ENCODE results near the gene PRR11.
"Not testable (repeated sequence)": the region's sequence is repeated elsewhere in the genome, so short reads cannot be mapped to it uniquely, and the experiment has no call there.

The PRR11 gene

DNA sequence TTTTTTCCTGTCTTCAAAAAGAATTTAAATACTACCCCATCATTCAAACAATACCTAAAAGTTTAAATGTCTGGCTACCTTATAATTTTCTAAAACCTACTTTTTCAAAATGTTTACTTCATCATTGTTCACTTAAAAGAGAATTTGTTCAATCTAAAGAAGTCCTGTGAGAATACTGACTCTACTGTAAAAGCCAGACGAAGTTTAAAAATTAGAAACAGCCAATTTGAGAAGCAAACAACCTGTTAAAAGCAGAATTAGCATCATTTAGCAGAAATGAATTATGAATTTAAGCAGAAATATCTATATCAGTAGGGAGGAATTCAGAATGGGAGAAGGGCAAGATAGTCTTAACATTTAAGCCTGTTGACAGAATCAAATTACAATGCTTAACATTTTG, 2.6 kb upstream of the PRR11 start:
- no peak for DNase-seq

DNA sequence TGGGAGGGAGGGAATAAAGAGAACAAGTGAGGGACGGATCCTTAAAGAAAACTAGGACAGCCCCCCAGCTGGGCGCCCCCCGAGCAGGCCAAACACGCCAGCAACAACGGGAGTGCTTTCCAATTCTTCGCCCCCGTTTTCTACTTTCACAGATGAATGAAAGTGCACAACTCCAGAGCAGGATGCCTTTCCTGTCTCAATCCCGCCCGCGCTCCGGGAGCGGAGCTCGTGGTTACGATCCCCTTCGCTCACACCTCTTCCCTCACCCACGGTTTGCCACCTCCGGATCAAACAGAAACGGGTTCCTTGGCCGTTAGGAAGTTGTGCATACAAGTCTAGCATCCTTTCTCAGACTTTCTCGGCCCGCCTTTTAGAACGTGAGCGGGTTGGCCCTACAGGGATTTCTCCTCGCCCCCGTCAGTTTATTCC, 1.2 kb upstream of the PRR11 start:
- DNase-seq: peak; percentile 50

DNA sequence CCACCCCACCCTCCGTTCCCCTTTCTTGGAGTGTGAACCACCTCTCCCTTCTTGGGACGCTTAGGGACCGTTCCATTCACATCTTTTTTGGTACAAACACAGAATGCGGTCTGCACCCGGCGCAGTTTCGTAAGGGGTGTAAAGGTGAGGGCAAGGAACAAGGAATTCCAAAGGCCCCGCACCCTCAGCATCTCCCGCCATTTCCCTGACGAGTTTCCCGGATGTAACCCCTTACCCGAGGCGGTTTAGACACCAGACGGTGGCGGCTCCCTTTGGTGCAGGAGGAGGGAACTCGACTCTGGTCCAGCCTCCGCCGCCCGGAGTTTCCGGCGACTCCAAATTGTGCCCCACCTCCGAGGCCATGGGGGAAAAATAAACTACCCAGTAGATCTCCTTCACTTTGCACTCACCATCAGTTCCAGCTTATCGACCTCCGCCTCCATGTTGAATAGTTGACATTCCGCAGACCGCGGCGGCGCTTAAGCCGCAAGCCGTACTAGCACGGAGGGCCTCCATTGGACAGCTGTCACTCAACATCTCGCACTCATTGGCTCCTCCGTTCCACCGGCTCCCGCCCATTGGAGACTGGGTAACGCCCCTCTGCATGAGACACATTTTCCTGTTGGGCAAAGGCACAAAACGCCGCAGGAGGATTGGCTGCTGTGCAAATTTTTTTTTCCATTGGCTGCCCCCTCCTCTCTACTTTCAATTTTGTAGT, 666 bp upstream of the PRR11 start, which contains the start of gene SKA2:
Gene SKA2 (minus strand): TSS at position 466 of the 718 bp plus-strand sequence. CDS start 23 bp downstream, at position 443.
- DNase-seq: peak; percentile 100

DNA sequence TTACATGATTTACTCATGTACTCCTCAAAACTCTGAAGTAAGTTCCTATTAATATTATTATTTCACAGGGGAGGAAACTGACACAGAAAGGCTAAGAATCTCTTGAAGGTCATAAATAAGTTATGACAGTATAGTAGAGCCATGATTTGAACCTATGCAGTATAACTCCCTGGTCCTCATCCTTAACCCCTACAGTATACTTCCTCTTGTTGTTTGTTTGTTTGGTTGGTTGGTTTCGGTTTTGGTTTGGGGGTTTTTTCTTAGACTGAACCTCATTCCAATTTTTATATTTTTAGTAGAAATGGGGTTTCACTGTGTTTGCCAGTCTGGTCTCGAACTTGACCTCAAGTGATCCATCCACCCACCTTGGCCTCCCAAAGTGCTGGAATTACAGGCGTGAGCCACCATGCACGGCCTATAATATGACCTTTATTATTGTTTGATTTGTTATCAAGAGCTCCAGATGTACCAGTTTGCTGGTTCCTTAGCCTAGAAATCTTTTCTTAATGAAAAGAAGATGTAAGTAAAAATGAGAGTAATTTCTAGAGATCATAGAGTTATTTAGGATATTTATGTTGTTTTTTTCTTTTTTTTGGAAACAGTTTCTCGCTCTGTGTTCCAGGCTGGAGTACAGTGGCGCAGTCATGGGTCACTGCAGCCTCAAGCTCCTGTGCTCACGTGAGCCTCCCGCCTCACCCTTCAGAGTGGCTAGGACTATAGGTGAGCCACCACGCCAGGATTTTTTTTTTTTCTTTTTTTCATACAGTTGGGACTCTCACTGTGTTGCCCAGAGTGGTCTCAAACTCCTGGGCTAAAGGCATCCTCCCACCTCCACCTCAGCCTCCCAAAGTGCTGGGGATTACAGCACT, 4.8 kb downstream of the PRR11 start:
- no peak for DNase-seq

DNA sequence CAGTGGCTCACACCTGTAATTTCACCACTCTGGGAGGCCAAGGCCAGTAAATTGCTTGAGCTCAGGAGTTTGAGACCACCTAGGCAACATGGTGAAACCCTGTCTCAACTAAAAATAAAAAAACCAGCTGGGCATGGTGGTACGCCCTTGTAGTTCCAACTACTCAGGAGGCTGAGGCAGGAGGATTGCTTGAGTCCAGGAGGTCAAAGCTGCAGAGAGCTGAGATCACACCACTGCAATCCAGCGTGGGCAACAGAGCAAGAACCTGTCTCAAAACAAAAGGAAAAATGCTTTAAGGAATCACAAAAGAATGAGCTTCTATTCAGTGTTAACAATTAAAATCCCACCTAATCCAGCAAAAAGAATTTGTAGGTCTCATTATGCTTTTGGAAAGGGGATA, 5.9 kb downstream of the PRR11 start:
- no peak for DNase-seq

DNA sequence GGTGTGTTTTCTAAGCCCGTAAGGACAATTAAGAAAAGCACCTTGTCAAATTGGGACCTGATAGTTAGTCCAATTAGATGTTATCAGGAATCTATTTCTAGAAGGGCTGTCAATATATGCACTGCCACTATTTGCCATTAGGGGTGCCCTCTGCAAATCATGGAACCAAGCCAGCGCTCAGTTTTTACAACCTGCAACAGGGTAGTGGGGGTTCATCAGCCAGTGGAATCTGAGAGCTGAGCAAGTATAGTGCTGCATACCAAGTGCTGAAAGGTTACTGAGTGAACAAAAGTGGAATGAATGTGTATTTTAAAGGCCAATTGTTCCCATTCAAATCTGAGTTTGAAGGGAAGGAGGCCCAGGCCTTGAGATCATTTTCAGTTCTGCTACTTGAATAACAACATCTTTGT, 10.4 kb downstream of the PRR11 start:
- DNase-seq: peak; percentile 65

DNA sequence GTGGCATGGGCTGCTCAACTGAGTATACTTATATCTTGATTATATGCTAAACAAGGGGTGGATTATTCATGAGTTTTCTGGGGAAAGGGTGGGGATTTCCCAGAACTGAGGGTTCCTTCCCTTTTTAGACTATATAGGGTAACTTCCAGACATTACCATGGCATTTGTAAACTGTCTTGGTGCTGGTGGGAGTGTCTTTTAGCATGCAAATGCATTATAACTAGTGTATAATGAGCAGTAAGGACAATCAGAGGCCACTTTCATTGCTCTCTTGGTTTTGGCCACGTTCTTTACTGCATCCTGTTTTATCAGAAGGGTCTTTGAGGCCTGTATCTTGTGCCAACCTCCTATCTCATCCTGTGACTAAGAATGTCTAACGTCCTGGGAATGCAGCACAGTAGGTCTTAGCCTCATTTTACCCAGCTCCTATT, 12.0 kb downstream of the PRR11 start:
- DNase-seq: no peak

DNA sequence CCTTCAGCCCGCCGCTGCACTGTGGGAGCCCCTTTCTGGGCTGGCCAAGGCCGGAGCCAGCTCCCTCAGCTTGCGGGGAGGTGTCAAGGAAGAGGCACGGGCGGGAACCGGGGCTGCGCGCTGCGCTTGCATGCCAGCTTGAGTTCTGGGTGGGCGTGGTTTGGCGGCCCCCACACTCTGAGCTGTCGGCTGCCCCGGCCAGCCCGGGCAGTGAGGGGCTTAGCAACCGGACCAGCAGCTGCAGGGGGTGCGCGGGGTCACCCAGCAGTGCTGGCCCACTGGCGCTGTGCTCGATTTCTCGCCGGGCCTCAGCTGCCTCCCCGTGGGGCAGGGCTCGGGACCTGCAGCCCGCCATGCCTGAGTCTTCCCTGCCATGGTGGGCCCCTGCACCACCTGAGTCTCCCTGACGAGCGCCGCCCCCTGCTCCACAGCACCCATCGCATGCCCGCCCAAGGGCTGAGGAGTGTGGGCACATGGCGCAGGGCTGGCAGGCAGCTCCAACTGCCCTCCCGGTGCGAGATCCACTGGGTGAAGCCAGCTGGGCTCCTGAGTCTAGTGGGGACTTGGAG, 17.0 kb downstream of the PRR11 start:
- no peak for DNase-seq

DNA sequence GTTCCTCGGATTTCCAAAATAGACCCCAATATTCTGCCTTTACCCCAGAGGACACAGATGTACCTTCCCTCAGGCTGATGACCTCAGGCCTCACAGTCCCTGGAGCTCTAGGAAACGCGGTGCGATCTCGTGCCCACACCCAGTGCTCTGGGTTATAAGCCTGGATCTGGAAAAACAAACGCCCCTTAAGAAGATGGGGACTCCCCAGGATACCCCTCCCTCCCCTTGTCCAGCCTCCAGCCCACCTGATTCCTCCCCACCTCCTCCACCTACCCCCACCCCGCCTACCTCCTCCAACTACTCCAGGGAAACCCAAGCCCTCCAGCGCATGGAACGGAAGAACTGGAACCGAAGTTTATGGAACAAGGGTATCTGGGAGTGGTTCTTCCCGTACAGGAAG, 19.1 kb downstream of the PRR11 start:
- no peak for DNase-seq

DNA sequence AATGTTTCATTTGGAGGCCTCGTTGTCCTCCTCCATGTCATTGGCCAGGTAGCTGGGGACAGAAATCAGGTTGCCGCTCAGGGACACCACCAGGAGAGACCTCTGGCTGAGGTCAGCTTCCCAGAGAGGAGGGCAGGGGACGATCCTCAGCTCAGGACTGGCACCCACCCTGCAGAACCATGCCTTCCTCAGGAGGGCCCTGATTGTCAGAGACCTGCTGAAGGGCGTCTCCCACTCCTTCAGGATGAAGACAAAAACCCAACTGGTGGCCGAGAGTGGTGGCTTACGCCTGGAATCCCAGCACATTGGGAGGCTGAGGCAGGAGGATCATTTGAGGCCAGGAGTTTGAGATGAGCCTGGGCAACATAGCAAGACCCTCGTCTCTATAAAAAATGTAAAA, 19.5 kb downstream of the PRR11 start:
- no peak for DNase-seq

DNA sequence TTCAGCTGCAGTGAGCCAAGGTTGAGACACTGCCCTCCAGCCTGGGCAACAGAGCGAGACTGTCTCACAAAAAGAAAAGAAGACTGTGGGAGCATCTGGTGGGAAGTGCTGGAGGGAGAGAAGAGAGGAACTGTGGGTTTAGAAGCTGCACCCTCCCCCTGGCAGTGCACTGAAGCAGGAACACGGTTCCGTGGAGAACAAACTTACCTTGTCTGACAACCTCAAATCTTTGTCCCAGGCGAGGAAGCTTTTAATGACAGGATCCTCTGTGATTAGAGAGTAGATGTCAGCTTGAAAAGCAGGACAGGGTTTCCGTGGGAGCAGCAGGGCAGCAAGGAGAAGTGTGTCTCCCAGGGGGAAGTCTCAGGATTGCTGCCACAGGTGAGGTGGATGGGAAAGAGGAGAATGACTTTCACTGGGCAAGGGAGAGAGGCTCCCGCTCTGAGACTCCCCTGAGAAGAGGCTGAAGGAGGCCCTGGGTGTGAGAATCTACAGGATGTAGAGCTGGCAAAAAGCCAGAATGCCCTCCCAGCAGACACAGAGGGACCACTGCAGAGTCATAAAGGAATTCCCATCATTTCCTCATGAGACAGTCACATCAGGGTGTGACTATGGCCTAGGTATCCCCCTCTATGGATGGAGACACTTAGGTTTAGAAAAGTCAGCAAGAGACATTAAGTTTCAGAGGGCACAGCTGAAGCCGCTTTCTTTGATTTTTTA, 22.9 kb downstream of the PRR11 start:
- no peak for DNase-seq

DNA sequence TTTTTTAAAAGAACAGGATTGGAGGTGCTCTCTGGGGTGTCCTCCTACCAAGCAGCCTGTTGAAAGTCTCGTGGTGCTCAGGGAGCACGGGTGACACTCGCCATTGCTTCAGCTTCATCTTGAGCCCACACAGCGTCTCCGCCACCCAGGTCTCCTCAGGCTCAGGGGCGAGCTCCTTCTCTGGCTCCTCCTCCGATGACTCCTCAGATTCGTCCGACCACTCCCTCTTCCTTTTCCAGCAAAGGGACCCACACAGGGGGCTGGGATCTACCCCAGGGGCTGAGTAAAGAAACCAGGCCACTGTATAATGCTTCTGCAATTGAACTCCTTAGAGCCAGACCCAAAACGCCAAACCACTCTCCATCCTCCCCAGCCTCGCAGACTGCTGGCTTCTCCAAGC, 24.1 kb downstream of the PRR11 start:
- DNase-seq: not testable (repeated sequence)

DNA sequence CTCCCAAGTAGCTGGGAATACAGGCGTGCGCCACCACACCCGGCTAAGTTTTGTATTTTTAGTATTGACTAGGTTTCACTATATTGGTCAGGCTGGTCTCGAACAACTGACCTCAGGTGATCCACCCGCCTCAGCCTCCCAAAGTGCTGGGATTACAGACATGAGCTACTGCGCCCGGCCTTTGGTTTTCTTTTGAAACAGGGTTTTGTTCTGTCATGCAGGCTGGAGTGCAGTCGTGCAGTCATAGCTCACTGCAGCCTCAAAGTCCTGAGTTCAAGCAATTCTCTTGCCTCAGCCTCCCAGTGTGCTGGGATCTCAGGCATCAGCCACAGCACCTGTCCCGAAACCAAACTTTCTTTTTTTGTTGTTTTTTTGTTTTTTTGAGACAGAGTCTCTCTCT, 25.1 kb downstream of the PRR11 start:
- no peak for DNase-seq

DNA sequence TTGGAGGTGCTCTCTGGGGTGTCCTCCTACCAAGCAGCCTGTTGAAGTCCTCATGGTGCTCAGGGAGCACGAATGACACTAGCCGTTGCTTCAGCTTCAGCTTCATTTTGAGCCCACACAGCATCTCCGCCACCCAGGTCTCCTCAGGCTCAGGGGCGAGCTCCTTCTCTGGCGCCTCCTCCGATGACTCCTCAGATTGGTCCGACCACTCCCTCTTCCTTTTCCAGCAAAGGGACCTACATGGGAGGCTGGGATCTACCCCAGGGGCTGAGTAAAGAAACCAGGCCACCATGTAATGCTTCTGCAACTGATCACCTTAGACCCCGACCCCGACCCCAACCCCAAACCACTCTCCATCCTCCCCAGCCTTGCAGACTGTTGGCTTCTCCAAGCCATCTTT, 25.9 kb downstream of the PRR11 start:
- no peak for DNase-seq

DNA sequence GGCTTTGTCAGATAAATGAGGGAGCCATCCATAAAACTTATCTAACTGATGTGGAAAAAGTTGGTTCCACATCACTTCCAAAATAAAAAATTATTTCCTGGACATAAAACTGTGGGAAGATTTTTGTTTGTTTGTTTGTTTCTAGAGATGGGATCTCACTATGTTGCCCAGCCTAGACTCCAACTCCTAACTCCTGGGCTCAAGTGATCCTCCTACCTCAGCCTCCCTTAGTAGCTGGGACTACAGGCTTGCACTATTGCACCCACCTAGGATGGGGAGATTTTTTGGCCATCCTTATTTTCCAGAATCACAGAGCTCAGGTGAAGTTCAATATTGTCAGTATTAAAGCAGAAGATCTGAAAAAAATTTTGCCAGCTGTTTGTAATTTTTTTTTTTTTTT, 30.5 kb downstream of the PRR11 start:
- DNase-seq: no peak

DNA sequence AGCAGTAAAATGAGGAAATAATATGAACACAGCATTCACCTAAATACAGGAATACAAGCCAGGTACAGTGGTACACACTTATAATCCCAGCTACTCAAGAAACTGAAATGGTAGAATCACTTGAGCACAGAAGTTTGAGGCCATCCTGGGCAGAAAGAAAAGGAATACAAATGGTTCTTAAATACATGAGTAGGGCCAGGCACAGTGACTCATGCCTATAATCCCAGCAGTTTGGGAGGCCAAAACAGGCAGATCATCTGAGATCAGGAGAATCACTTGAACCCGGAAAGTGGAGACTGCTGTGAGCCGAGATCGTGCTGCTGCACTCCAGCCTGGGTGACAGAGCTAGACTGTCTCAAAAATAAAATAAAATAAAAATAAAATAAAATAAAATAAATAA, 31.3 kb downstream of the PRR11 start:
- DNase-seq: no peak

DNA sequence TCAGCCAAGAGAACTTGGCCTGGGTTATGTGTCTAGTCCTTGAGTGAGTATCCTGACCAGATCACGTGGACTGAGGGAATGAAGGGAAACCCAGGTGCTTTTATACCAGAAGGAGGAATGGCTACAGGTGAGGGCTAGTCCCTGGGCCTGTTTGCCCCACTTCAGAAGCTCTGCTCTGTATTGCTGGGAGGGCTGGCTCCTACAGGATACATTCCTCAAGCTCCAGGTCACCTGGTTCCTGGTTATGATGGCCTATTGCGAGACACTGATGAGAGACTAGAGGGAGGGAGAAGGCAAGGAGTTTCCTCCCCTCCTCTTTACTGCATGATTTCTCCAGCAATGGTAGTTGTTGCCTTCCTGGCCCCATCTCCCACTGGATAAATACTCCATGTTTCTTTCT, 35.3 kb downstream of the PRR11 start:
- no peak for DNase-seq

DNA sequence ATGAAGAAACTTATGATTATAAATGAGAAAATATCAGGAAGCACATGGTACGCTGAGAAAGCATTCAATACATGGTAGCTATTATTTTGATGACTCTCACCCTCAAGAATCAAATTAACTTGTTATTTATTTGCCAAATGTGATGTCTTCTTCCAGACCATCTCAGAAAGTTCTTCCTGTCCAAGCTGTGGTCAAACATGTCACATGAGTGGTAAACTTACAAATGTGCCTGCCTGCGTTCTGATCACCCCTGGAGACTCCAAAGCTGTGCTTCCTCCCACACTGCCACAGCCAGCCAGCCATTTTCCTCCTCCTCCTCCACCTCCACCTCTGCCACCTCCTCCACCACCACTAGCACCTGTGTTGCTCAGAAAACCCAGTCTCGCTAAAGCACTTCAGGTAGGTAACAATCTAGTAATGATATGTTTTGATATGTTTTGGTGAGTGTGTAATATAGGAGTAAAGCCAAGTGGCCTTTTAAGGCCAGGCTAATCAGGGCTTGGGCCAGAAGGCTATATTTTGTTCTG, 37.9 kb downstream of the PRR11 start:
- DNase-seq: no peak

DNA sequence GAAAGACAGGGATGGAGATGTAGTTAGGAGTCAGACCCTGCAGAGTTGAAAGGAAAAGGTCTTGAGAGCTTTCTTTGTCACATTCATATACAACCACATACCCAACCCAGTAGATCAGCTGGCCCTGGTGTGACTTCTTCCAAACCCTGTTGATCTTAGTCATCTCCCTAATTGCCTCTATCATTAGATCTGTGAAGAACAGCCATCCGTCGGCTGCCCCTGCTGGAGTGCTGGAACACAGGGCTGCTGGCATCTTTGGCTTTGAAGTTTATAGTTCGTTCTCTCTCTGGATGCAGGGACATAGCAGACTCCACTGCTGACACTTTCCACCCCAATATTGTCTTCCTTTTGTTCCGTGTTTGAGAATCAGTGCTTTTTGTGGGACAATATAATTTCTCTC, 43.9 kb downstream of the PRR11 start:
- no peak for DNase-seq

DNA sequence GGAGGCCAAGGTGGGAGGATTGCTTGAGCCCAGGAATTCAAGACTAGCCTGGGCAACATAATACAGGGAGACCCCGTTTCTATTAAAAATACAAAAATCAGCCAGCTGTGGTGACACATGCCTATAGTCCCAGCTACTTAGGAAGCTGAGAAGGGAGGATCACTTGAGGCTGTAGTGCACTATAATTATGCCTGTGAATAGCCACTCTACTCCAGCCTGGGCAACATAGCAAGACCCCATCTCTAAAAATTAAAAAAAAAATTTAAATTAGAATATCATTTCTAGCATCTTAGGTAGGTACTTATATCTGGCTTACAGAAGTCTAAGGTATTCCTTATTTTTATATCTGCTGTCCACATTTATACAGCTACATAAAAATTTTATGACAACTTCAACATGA, 46.8 kb downstream of the PRR11 start:
- DNase-seq: no peak

DNA sequence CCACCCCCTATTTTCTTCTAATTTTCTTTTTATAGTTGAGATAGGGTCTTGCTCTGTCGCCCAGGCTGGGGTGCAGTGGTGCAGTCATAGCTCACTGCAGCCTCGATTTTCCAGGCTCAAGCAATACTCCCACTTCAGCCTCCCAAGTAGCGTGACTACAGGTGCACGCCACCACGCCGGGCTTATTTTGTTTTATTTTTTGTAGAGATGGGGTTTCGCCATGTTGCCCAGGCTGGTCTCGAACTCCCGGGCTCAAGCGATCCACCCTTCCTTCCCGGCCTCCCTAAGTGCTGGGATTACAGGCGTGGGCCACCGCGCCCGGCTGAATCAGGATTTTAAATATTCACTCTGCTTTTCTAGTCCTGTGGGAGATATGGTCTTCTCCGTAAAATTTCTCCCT, 63.8 kb downstream of the PRR11 start:
- no peak for DNase-seq

DNA sequence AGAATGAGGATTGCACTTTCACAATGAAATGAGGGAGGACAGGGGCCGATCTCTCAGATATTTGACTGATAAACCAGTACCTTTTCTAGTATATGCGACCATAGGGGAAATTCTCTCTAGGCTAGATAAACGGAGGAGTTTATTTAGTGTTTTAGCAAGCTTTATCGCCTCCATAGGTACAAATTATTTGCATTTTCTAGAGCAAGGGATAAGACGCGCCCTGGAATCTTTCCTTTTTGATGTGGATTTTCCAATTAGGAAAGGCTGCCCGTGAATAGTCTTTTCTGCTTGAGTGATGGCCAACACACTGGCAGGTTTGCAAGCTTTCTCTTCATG, 64.4 kb downstream of the PRR11 start:
- no peak for DNase-seq
